Inflammatory macrophage treated with lipopolysaccharide for 1 hour (primary cell): ENCODE measurements around the gene MAGEA4.
"Not testable (repeated sequence)": the region's sequence is repeated elsewhere in the genome, so short reads cannot be mapped to it uniquely, and the experiment has no call there.

Experiments
- DNase-seq, 2 donors: peaks; one replicate each; pipeline ENCODE4 v3.0.0-alpha.2; 2020 to 2022

MAGEA4 gene, protein sequence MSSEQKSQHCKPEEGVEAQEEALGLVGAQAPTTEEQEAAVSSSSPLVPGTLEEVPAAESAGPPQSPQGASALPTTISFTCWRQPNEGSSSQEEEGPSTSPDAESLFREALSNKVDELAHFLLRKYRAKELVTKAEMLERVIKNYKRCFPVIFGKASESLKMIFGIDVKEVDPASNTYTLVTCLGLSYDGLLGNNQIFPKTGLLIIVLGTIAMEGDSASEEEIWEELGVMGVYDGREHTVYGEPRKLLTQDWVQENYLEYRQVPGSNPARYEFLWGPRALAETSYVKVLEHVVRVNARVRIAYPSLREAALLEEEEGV

DNA sequence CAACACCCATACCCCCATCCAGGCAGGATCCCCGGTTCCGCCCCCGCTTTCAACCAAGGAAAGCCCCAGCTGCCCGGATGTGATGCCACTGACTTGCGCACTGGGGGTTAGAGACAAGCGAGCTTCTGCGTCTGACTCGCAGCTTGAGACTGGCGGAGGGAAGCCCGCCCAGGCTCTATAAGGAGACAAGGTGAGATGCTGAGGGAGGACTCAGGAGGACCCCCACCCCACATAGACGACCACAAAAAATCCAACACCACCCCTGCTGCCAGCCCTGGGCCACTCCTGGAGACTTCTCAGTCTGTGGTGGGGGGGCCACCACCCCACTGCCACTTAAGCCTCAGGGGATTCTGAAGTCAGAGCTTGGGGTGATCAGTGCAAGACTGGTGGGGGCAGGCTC is at the start of gene MAGEA4:
Gene MAGEA4 (plus strand): TSS at position 110 of the 400 bp plus-strand sequence. CDS start 10,776 bp downstream, outside the sequence.
- DNase-seq, result no peak

DNA sequence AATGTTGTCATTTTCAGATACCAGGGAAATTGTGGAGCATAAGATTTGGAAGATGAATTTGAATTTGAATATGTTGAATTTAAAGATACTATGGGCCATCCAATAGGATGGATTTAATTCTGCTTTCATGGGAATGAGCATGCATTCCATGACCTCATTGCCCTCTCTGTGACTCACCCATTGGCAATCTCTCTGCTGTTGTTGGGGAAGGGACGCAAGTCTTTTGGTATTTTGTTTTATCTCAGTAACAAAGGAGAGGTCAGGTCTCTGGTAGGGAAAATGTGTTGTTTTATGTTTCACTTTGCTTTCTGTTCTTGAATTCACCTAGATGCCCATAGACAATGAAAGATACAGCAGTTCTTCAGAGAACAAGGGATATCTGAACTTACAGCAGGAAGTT is 42.1 kb upstream of the MAGEA4 start:
- DNase-seq, result no peak

DNA sequence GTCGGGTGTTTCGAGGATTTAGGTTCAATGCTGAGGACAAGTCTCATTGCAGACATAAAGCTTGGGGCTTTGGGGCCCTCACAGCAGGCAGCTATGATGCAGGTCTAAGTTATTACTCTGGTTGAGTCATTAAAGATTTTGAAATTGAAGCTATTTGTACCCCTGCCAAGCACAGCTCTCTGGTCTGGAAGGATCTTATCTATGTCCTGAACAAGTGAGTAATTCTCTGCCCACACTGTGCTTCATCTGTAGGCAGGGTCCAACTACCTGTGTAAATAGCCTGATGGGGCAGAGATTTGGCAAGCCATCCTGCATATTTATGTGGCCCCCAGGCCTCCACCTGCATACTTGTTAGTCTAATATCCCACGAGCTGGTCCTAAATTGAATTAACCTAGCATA is 41.4 kb upstream of the MAGEA4 start:
- no peak for DNase-seq

DNA sequence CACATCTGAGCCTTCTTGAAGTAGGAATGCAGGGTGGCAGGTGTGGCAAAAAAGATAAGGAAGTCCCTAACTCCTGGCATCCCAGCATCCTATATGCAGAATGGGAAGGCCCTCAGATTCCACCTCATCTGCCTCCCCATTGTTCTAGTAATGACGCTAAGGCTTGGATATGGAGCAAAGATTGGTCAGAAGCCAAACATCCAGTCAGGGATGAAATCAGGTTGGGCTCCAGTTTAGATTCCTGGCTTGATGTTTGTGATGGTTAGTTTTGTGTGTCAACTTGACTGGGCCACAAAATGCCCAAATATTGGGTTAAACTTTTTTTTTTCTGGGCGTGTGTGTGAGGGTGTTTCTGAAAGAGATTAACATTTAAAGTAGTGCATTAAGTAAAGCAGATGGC is 39.6 kb upstream of the MAGEA4 start:
- no peak for DNase-seq

DNA sequence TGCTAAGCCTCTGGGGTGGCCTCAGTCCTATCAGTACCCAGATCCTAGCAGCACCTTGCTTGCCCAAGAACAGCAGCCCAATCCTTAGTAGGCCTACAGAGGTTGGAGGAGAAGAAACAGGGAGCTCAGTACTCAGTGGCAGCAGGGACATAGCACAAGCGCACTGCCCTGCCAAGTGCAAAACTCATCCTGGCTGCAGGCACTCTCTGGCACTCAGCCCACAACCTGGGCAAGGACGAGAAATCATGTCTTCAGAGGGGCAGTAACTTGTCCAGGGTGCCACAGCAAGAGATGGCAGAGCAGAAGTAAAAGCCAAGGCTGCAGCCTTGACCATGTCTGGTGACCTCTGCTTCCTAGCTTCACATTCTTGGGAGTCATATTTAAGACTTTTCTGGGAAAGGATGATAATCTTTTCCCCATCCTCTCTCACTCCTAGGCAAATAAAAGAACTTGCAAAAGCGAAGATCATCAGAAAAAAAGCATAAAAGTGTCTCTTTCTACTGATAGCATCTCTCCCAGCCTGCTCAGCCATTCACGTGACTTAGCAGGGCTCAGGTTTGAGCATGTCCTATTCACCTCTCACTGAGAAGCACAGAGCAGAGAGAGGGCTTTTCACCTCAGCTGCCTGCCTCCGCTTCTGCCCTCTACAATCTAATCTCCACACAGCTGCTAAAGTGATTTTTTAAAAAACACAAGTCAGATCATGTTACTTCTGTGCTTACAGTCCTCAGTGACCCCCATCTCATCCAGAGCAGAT is 37.2 kb upstream of the MAGEA4 start:
- no peak for DNase-seq

DNA sequence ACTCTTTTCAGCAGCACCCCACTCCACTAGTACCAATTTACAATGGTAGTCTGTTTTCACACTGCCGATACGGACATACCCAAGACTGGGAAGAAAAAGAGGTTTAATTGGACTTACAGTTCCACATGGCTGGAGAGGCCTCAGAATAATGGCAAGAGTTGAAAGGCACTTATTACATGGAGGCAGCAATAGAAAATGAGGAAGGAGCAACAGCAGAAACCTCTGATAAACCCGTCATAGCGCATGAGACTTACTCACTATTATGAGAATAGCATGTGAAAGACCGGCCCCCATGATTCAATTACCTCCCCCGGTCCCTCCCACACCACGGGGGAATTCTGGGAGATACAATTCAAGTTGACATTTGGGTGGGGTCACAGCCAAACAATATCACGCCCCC is 34.1 kb upstream of the MAGEA4 start:
- DNase-seq, result no peak

DNA sequence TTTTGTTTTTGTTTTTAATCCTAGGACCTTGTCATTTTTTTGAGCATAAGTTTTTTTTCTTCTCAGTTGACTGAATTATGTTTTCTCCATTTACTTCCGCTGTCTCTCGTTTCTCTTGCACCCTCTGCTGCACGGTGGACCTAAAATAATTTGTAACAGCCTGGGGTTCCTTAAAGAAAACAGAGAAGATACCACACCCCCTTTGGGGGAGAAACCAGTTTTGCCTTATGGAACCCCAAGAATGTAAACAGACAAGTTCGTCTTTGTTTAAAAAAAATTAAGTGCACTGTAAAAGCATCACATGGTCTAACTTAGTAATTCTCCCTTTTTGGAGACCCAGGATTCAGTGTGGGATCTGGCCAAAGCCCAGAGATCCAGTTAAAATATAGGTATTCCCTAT is 32.8 kb upstream of the MAGEA4 start:
- DNase-seq, result no peak

DNA sequence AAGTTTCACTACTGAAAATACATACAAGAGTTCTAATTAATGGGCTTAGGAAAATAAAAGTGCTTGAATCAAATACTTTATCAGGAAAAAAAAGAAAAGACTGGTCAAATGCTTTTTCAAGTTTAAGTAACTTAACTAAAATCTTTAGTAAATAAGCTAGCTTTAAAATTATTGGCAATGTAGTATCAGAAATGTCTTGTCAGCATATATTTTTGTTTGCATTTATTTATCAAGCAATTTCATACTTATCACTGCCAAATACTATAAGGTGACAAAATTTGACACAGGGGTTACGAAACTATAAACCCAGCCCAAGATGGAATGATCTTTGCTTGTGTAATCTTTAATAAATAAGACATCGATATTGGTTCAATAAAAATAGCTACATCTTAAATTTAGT is 31.8 kb upstream of the MAGEA4 start:
- DNase-seq, result no peak

DNA sequence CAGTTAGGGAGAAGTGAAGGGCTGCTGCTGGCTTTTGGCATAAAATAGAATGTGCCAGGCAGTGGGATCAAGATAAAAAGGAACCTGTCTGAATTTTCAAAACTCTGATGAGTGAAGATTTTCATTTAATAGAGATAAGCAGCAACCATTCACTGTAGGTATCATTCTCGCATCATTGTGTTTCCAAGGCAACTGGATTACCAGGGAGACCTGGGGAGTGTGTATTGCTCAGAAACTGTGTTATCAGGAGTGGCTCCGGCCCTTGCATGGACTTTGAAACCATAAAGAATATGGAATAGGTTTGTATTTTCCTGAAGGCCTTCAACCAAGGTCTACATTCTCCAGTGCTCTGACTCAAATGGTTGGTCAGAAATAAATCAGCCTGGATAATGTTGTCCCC is 23.3 kb upstream of the MAGEA4 start:
- no peak for DNase-seq

DNA sequence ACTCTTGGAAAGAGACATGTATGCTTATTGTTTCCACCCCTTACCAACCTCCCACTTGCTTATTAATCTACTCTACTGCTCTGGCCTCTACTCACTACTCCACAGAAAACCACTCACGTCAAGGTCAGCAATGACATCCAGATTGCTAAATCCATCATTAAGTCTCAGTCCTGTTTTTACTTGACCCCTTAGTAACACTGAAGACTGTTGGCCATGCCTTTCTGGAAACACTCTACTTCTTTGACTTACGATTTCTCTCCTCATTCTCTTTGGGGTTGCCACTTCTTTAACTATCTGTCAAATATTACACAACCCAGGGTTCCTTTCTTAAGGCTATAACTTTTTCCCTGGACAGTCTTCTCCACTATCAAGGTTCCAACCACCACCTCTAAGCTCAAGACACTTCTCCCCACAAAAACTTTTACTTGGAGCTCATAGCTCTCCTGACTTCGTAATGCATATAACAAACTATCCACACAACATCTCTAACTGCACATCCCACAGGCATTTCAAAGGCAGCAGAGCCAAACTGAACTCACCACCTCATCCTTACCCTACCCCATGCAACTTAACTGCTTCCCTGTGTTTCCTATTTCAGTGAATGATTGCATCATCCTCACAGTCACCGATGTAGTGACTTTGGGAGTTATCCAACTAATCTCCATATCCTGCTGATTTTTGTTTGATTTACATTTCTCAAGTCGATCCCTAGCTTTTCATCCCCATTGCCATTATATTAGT is 15.8 kb upstream of the MAGEA4 start:
- no peak for DNase-seq

DNA sequence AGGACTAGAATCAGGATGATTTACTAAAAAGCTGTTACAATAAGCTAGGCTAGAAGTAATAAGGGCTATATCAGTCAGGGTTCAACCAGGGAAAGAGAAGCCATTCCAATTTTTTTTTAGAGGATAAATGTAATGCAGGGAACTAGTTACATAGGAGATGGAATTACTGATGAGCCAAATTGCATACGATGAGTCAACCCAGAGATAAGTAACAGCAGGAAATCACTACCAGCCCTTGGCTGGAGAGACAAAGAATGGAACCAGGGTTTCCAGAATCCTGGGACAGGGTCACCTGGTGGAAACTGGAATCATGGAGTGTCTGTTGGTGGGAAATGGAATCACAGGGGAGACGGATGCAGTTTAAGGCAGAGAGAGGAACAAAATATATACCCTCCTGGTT is 13.1 kb upstream of the MAGEA4 start:
- DNase-seq, result no peak

DNA sequence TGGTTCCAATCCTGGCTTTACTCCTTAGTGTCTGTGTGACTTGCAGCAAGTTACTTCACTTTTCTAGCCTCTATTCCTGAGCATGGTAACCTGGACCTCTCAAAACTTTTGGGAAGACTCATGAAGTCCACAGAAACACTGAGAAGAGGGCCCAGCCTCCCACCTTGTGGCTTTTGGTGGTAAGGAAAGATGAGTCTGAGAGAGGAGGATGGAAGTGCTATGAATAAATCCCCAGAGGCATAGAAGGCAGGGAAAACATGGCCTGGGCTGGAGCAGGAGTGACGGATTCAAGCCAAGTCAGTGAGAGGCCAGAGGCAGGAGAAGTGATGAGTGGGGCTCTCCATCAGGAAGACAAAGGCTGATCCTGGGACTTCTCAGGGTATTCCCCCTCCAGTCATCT is 10.9 kb upstream of the MAGEA4 start:
- no peak for DNase-seq

DNA sequence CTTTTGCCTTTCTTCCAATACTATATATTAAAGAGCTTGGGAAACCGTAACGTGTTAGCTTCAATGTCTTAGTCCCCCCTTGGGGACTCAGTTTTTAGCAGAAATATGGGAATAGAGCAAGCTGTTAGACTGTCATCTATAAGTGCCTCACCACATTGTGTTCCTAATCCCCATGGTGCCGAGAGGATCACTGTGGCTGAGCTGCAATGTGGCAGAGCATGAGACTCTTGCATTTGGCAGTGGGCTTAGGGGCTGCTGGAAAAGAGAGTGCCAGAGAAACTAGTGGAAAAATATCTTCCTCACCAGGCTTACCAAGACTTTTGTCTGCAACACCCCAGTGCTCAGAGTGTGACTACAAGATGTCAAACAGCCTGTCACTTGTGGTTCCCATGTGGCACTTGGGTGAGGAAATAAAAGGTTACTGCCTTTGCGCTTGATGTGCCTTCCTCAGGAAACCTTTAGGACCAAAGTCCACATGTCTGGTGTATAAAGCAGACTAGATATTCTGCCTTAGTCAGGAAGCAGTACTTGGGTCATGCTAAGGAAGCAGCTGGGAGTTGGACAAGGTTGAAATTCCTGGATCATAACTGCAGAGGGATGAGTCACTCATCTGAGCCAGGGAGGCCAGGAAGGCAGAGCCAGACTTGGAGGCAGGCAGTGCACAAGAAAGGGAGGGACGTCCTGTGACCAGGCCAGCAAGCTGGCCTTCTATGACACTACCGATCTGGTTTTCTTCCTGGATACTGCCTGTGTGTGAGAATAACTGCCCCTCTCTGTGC is 9.7 kb upstream of the MAGEA4 start:
- DNase-seq, result no peak

DNA sequence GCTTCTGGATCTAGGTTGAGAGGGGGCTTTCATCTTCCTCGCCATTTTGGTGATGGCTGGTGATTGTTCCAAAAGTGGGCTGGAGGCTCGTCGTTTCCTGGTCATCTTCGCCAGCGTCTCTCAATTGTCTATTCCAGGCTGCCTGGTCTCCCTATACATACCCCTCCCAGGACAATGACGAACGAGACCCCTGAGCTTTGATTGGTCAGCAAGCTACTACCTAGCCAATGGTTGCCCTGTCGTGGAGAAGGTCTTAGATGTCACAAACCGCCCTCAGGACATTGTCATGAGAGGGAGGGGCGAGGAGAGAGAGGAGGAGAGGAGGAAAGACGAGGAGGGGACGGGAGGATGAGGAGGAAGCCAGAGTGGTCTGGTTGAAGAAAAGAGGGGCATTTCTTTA is 7.7 kb upstream of the MAGEA4 start:
- DNase-seq, result no peak

DNA sequence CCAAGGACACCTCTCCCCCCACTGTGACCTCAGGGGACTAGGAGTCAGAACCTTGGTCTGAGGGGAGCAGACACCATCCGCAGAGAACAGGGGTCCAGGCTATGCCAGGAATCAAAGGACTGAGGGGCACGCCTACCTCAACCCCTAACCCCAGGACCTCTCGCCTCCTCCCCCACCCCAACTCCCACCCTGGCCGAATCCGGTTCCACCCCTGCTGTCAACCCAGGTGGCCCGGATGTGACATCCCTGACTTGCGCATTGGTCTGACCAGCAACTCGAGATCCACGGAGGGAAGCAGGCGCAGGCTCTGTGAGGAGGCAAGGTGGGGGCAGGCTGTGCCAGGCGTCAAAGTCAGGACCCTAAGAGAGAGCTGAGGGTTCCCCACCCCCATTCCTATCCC is 468 bp upstream of the MAGEA4 start:
- no peak for DNase-seq

DNA sequence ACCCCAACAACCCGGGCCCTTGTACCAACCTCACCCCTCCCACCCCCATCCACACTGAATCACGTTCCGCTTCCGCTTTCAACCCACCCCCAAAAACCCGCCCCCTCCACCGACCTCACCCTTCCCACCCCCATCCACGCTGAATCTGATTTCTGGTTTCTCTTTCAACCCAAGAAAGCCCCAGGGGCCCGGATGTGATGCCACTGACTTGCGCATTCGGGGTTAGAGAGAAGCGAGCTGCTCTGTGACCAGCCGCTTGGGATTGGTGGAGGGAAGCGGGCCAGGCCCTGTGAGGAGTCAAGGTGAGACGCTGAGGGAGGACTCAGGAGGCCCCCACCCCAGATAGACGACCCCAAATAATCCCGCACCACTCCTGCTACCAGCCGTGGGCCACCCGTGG is 6.0 kb downstream of the MAGEA4 start:
- not testable (repeated sequence) for DNase-seq

DNA sequence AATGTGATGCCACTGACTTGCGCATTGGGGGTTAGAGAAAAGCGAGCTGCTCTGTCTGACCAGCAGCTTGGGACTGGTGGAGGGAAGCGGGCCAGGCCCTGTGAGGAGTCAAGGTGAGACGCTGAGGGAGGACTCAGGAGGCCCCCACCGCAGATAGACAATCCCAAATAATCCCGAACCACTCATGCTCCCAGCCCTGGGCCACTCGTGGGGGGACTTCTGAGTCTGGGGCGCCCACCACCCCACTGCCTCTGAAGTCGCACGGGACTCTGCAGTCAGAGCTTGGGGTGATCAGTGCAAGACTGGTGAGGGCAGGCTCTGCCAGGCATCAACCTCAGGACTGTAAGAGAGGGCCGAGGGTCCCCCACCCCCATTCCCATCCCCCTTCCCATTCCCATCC is 6.9 kb downstream of the MAGEA4 start:
- DNase-seq, result no peak

DNA sequence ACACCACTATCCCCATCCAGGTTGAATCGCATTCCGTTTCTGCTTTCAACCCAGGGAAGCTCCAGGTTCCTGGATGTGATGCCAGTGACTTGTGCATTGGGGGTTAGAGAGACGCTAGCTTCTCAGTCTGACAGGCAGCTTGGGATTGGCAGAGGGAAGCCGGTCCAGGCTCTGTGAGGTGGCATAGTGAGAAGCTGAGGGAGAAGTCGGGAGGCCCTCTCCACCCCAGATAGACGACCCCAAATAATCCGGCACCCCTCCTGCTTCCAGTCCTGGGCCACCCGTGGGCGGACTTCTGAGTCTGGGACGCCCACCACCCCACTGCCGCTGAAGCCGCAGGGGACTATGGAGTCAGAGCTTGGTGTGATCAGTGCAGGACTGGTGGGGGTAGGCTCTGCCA is 7.4 kb downstream of the MAGEA4 start:
- DNase-seq, result no peak

DNA sequence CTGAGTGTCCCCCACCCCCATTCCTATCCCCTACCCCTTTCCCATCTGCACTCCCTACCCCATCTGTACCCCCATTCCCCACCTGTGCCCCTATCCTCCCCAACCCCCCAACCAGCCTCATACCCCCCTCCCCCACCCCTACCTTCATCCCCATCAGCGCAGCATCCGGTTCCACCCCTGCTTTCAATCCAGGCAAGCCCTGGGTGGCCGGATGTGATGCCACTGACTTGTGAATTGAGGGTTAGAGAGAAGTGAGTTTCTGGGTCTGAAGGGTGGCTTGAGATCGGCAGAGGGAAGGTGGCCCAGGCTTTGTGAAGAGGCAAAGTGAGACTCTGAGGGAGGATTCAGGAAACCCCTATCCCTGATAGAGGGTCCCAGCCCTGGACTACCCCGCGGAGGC is 7.8 kb downstream of the MAGEA4 start:
- DNase-seq, result no peak

DNA sequence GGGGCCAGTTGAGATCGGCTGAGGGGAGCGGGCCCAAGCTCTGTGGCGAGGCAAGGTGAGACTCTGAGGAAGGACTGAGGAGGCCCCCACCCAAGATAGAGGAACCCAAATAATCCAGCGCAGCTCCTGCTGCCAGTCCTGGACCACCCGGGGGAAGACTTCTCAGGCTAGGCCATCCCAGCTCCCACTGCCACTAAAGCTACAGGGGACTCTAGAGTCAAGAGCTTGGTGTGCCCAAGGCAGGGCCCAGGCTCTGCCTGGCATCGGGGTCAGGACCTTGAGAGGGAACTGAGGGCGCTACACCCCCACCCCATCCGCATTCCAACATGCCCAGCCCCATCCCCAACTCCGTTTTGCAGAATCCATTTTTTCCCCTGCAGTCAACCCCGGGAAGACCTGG is 8.6 kb downstream of the MAGEA4 start:
- DNase-seq, result no peak

DNA sequence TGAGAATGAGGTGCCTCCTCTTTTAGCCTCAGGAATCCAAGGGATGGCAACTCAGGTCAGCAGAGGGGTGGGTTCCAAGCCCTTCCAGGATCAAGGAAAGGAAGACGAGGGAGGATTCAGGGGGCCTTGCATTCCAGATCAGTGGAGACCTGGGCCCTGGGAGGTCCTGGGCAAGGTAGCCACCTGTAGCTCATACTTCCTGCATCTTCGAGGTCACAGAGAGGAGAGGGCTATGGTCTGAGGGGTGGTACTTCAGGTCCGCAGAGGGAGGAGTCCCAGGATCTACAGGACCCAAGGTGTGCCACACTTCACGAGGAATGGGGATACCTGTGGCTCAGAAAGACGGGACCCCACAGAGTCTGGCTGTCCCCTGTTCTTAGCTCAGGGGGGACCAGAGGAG is 9.2 kb downstream of the MAGEA4 start:
- no peak for DNase-seq

DNA sequence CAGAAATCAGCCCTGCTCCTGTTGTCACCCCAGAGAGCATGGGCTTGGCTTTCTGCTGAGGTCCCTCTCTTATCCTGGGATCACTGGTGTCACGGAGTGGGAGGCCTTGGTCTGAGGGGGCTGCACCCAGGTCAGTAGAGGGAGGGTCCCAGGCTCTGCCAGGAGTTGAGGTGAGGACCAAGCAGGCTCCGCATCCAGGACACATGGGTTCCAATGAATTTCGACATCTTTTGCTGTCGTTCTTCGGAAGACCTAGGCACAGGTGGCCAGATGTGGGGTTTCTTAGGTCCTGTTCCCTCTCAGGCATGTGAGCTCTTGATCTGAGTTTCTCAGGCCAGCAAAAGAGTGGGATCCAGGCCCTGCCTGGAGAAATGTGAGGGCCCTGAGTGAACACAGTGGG is 10.0 kb downstream of the MAGEA4 start:
- no peak for DNase-seq

DNA sequence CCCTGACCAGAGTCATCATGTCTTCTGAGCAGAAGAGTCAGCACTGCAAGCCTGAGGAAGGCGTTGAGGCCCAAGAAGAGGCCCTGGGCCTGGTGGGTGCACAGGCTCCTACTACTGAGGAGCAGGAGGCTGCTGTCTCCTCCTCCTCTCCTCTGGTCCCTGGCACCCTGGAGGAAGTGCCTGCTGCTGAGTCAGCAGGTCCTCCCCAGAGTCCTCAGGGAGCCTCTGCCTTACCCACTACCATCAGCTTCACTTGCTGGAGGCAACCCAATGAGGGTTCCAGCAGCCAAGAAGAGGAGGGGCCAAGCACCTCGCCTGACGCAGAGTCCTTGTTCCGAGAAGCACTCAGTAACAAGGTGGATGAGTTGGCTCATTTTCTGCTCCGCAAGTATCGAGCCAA is 11.0 kb downstream of the MAGEA4 start:
- DNase-seq, result no peak
